ENCODE data around the gene COL9A1.

COL9A1 gene

DNA sequence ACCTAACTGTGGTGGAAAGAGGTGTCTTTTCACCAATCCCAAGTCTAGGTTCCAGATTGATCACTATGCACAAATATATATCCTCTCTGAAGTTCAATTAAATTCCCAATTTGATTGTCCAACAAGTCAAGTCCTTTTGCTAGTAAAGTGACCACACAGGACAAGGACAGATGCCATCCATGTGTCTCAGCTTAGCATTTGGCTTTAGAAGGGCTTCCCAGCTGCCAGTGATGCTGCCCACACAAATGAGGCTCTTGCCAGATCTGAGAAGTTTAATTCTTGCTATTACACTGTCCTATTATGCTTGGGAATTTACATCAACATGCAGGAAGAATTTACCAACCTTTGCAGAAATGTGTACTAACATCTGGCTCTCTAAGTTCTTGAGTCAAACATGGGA lies 108.5 kb downstream of the COL9A1 start:
- Histone ChIP-seq H3K4me3 (ENCODE audit: low read depth in 1 of 2, low read length in 2 of 2) (no peak overlapping the region), H3K27me3 (ENCODE audit: low read depth, low read length) (no peaks in the 10 kb centered on the region), H3K9me3 (ENCODE audit: control insufficient read depth in 1 of 2, low read length in 2 of 2) (no peaks in the 10 kb centered on the region), H3K4me1 (ENCODE audit: control insufficient read depth in 1 of 2, insufficient read depth in 2 of 2, low read length in 2 of 2) (no peaks in the 10 kb centered on the region), H3K36me3 (ENCODE audit: control insufficient read depth in 1 of 2, insufficient read depth in 2 of 2, low read length in 2 of 2) (no peaks in the 10 kb centered on the region), H3K27ac (ENCODE audit: low read length) (no peak overlapping the region)

DNA sequence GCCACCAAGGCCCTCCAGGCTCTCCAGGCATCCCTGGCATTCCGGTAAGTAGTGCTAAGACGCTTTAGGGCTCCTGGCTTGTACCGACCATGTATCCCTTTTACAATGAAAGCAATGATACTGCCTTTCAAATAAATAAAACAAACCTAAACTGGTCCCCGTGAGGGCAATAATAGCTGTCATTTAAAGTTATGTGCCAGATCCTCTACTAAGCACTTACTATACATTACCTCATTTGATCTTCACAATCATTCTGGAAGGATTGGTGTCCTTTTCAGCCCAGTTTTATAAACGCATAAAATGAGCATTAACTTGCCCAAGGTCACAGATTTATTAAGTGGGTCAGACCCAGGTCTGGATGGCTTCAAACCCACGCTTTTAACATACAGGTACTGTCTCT lies 114.7 kb downstream of the COL9A1 start:
- Histone ChIP-seq H3K4me1 (ENCODE audit: control insufficient read depth in 1 of 2, insufficient read depth in 2 of 2, low read length in 2 of 2) (no peaks in the 10 kb centered on the region), H3K27me3 (ENCODE audit: low read depth, low read length) (no peaks in the 10 kb centered on the region), H3K4me3 (ENCODE audit: low read depth in 1 of 2, low read length in 2 of 2) (no peak overlapping the region), H3K9me3 (ENCODE audit: control insufficient read depth in 1 of 2, low read length in 2 of 2) (no peaks in the 10 kb centered on the region), H3K36me3 (ENCODE audit: control insufficient read depth in 1 of 2, insufficient read depth in 2 of 2, low read length in 2 of 2) (no peaks in the 10 kb centered on the region), H3K27ac (ENCODE audit: low read length) (no peak overlapping the region)

DNA sequence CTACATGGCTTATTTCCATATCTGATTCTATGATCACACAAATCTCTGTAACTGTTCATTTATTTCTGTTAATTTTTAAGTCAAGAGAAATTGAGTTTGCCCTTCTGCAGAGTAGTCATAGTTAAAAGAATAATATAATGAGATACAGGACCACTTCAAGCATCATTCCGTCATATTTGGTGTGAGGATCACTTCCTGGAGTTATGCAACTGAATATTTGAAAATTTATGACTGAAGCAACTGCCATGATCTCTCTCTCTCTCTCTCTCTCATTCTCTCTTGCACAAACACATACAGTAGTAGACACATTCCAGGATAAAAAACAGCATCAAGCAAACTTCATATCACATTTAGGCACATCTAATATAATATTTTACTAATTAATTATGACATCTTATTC lies 116.4 kb downstream of the COL9A1 start:
- Histone ChIP-seq H3K9me3 (ENCODE audit: control insufficient read depth in 1 of 2, low read length in 2 of 2) (no peaks in the 10 kb centered on the region), H3K4me1 (ENCODE audit: control insufficient read depth in 1 of 2, insufficient read depth in 2 of 2, low read length in 2 of 2) (no peaks in the 10 kb centered on the region), H3K36me3 (ENCODE audit: control insufficient read depth in 1 of 2, insufficient read depth in 2 of 2, low read length in 2 of 2) (no peaks in the 10 kb centered on the region), H3K27me3 (ENCODE audit: low read depth, low read length) (no peaks in the 10 kb centered on the region), H3K27ac (ENCODE audit: low read length) (no peak overlapping the region), H3K4me3 (ENCODE audit: low read depth in 1 of 2, low read length in 2 of 2) (no peak overlapping the region)

DNA sequence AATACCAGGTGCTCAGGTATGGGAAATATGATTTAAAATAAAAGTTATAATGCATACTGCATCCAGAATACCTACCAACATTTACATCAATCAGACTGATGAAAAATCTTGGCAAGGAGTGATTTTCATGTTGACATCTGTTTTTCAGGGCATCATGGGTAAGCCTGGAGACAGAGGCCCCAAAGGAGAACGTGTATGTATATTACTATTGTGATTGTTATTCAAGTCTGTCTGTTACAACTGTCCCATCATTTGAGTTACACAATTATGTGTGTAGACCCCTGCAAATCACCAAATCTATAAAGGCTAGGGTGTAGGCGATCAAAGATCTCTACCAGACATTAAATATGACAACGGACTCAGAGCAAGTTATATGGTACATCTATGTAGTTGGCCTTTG lies 118.2 kb downstream of the COL9A1 start:
- no peaks in the 10 kb centered on the region for H3K27me3 ChIP-seq (ENCODE audit: low read depth, low read length)
- no peak overlapping the region for H3K27ac ChIP-seq (ENCODE audit: low read length)

DNA sequence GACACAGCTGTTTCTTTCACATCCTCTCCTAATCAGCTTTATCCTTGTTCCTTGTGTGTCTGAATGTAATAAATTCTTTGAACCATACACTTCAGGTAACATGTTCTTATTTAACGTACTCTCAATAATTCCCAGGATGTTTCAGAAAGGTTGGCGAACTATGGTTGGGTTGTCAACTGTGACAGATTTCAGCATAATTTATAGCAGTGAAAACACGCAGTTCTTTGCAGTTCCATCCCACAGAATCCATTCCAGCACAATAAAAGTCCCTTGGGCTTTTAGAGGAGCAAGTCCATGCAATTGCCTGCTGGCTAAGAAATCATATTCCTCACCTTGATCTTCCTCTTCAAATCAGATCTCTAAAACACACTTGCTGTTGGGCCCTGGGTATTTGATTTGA lies 119.3 kb downstream of the COL9A1 start:
- Histone ChIP-seq H3K4me3 (ENCODE audit: low read depth in 1 of 2, low read length in 2 of 2) (no peak overlapping the region), H3K27ac (ENCODE audit: low read length) (no peak overlapping the region), H3K9me3 (ENCODE audit: control insufficient read depth in 1 of 2, low read length in 2 of 2) (peaks cover 0 to 3% of the 10 kb centered on the region in 2 donors), H3K4me1 (ENCODE audit: control insufficient read depth in 1 of 2, insufficient read depth in 2 of 2, low read length in 2 of 2) (no peaks in the 10 kb centered on the region), H3K27me3 (ENCODE audit: low read depth, low read length) (no peaks in the 10 kb centered on the region), H3K36me3 (ENCODE audit: control insufficient read depth in 1 of 2, insufficient read depth in 2 of 2, low read length in 2 of 2) (no peaks in the 10 kb centered on the region)

More for the DNA sequence above, 118.2 kb downstream of the COL9A1 start:
- Histone ChIP-seq H3K4me1 (ENCODE audit: control insufficient read depth in 1 of 2, insufficient read depth in 2 of 2, low read length in 2 of 2) (no peaks in the 10 kb centered on the region), H3K36me3 (ENCODE audit: control insufficient read depth in 1 of 2, insufficient read depth in 2 of 2, low read length in 2 of 2) (no peaks in the 10 kb centered on the region), H3K4me3 (ENCODE audit: low read depth in 1 of 2, low read length in 2 of 2) (no peak overlapping the region), H3K9me3 (ENCODE audit: control insufficient read depth in 1 of 2, low read length in 2 of 2) (peaks cover 0 to 3% of the 10 kb centered on the region in 2 donors)

DNA sequence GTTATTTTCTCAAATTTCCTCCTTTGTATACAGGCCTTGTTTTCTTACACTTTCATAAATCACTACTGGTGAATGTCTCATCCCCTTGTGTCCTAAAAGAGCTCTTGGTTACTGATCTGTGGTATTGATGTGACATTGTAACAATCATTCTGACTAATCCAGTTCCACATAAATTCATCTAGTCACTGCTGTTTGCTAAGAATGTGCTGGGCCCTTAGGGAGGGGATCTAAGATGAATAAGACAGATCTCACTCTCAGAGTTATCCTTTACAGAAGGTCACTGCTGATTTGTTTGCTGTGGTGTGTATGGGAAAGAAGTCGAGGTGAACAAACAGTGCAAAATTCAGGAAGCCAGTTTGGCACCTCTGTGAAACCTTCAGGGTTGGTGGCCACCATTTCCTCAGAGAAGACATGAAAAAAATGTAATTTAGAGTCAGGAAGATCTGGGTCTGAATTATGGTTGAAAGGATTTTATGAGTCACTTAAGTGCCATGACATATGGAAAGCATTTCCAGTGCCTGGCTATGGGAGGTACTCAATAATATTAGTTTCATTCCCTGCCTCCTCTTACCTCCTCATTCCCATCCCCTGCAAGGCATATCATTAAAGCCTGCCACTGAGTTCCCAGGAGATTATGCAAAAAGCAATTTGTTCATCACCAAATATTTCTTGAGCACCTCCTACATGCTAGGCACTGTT lies 121.8 kb downstream of the COL9A1 start:
- Histone ChIP-seq H3K36me3 (ENCODE audit: control insufficient read depth in 1 of 2, insufficient read depth in 2 of 2, low read length in 2 of 2) (no peaks in the 10 kb centered on the region), H3K27ac (ENCODE audit: low read length) (no peak overlapping the region), H3K27me3 (ENCODE audit: low read depth, low read length) (no peaks in the 10 kb centered on the region), H3K4me1 (ENCODE audit: control insufficient read depth in 1 of 2, insufficient read depth in 2 of 2, low read length in 2 of 2) (no peaks in the 10 kb centered on the region), H3K4me3 (ENCODE audit: low read depth in 1 of 2, low read length in 2 of 2) (no peak overlapping the region), H3K9me3 (ENCODE audit: control insufficient read depth in 1 of 2, low read length in 2 of 2) (peaks cover 0 to 3% of the 10 kb centered on the region in 2 donors)

DNA sequence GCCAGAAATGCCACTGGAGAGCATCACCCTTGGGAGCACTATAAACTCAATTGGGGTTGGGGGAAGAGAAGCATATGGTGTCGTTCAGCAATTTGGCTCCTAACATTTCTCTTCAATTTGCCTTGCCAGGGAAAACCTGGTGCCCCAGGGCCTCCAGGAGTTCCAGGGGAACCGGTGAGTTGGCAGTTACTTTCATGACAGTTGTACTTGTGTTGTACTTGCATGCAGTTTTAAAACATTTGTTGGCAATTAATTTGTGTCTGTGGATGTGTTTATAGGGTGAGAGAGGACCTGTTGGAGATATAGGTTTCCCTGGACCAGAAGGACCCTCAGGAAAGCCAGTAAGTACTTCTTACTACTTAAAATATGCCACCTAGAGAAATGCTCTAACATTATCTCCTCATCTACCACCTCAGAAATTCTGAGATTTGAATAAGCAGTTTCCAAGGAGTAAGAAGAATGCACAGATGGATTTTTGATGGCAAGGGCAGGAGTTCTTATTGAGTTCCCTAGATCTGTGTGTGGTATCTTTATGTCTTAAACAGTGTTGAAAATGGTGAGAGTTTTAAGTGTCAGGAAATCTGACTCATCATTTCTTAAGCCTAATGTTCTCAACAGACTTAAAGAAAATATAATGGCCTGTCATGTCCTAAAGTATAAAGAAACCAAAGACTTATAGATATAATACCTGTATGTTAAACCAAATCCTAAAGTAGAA lies 122.5 kb downstream of the COL9A1 start:
- Histone ChIP-seq H3K4me1 (ENCODE audit: control insufficient read depth in 1 of 2, insufficient read depth in 2 of 2, low read length in 2 of 2) (no peaks in the 10 kb centered on the region), H3K36me3 (ENCODE audit: control insufficient read depth in 1 of 2, insufficient read depth in 2 of 2, low read length in 2 of 2) (no peaks in the 10 kb centered on the region), H3K9me3 (ENCODE audit: control insufficient read depth in 1 of 2, low read length in 2 of 2) (peaks cover 0 to 3% of the 10 kb centered on the region in 2 donors), H3K4me3 (ENCODE audit: low read depth in 1 of 2, low read length in 2 of 2) (no peak overlapping the region), H3K27me3 (ENCODE audit: low read depth, low read length) (no peaks in the 10 kb centered on the region), H3K27ac (ENCODE audit: low read length) (no peak overlapping the region)

DNA sequence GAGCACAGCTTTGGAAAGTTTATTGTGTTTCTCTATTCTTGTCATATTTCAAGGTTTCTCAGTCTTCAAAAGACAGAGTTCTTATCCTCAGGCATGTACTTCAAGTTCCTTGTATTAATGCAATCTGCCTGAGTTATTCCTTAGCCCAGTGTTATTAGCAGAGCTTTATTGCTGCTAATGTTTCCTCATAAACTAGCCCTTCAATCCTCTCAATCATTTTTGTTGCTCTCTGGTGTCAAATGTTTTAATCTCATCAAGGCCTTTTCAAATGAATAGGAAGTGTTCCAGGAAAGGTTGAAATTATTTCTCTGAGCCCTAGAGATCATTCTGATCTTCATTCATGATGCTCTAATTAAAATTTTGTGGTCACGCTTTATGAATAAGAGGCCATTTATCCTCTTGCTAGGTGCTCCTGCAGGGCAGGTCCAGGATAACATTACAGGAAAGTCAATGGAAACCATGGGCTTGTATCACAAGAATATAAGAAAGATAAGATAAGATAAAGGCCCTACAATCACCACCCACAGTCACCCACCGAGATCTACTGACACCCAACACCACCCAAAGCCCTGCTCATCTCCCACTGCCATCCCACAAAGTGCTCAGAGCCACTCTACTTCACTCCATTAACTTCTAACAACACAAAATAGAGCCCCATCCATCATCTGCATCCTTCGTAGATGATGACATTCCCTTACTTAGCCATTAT lies 125.9 kb downstream of the COL9A1 start:
- H3K9me3 ChIP-seq (ENCODE audit: control insufficient read depth in 1 of 2, low read length in 2 of 2) = peaks cover 0 to 3% of the 10 kb centered on the region in 2 donors
- H3K36me3 ChIP-seq (ENCODE audit: control insufficient read depth in 1 of 2, insufficient read depth in 2 of 2, low read length in 2 of 2) = no peaks in the 10 kb centered on the region
- H3K27me3 ChIP-seq (ENCODE audit: low read depth, low read length) = no peaks in the 10 kb centered on the region
- H3K4me1 ChIP-seq (ENCODE audit: control insufficient read depth in 1 of 2, insufficient read depth in 2 of 2, low read length in 2 of 2) = no peaks in the 10 kb centered on the region
- H3K4me3 ChIP-seq (ENCODE audit: low read depth in 1 of 2, low read length in 2 of 2) = no peak overlapping the region
- H3K27ac ChIP-seq (ENCODE audit: low read length) = no peak overlapping the region

DNA sequence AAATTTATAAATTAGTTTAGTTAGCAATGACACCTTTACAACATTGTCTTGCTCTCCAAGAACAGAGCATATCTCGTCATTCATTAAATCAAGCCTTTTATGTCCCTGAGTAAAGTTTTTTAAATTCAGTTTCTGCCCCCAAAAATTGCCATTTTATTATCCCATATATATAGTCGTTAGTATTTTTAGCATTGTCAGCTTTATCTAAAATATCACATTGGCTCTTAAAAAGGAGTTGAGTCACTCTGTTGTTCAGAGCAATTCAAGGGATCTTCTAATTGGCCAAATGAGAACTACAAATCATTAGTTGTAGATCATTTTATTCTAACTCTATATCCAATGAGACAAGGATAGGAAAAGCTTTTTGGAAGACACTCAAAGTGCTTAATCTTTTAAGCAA lies 127.1 kb downstream of the COL9A1 start:
- Histone ChIP-seq H3K4me3 (ENCODE audit: low read depth in 1 of 2, low read length in 2 of 2) (no peak overlapping the region), H3K36me3 (ENCODE audit: control insufficient read depth in 1 of 2, insufficient read depth in 2 of 2, low read length in 2 of 2) (no peaks in the 10 kb centered on the region), H3K27me3 (ENCODE audit: low read depth, low read length) (no peaks in the 10 kb centered on the region), H3K9me3 (ENCODE audit: control insufficient read depth in 1 of 2, low read length in 2 of 2) (peaks cover 0 to 3% of the 10 kb centered on the region in 2 donors), H3K27ac (ENCODE audit: low read length) (no peak overlapping the region), H3K4me1 (ENCODE audit: control insufficient read depth in 1 of 2, insufficient read depth in 2 of 2, low read length in 2 of 2) (no peaks in the 10 kb centered on the region)

DNA sequence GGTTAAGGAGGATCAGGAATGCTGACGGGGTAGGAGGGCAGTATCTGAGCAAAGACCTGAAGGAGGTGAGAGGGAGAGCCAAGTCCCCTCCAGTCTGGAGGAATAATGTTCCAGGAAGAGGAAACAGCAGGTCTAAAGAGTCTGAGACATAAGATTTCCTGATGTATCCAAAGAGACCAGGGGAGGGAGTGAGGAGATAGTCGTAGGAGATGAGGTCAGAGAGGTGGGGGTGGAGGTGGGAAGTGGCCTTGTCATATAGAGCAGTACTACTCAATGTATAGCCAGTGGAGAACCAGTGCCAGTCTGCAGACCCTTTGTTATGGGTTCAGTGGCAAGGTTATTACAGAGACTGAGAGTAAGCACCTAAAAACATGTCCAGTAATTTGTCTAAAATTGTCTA lies 130.6 kb downstream of the COL9A1 start:
- no peak overlapping the region for H3K27ac ChIP-seq (ENCODE audit: low read length)
- no peaks in the 10 kb centered on the region for H3K4me1 ChIP-seq (ENCODE audit: control insufficient read depth in 1 of 2, insufficient read depth in 2 of 2, low read length in 2 of 2)
- H3K4me3 ChIP-seq (ENCODE audit: low read depth in 1 of 2, low read length in 2 of 2) = no peak overlapping the region
- no peaks in the 10 kb centered on the region for H3K27me3 ChIP-seq (ENCODE audit: low read depth, low read length)
- no peaks in the 10 kb centered on the region for H3K9me3 ChIP-seq (ENCODE audit: control insufficient read depth in 1 of 2, low read length in 2 of 2)
- H3K36me3 ChIP-seq (ENCODE audit: control insufficient read depth in 1 of 2, insufficient read depth in 2 of 2, low read length in 2 of 2) = no peaks in the 10 kb centered on the region

DNA sequence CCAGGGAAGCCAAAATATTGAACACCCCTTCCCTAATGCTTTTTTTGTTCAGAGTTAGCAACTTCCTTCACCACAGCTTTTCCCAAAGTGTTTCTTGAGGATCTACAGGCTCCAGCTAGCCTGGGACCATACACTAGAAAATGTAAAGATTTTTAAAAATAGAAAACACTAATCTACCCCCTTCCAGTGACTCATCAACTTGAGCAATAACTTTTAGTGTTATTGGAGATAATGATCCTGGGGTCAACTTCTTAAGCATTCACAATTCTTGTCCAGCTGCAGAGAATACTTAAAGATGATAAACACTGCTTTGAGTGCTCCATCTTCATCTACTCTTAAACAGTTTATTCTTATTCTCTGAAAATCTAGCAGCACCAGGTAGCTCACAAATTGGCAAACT lies 131.6 kb downstream of the COL9A1 start:
- H3K27me3 ChIP-seq (ENCODE audit: low read depth, low read length) = no peaks in the 10 kb centered on the region
- no peak overlapping the region for H3K27ac ChIP-seq (ENCODE audit: low read length)
- H3K36me3 ChIP-seq (ENCODE audit: control insufficient read depth in 1 of 2, insufficient read depth in 2 of 2, low read length in 2 of 2) = no peaks in the 10 kb centered on the region
- H3K4me1 ChIP-seq (ENCODE audit: control insufficient read depth in 1 of 2, insufficient read depth in 2 of 2, low read length in 2 of 2) = no peaks in the 10 kb centered on the region
- no peaks in the 10 kb centered on the region for H3K9me3 ChIP-seq (ENCODE audit: control insufficient read depth in 1 of 2, low read length in 2 of 2)
- H3K4me3 ChIP-seq (ENCODE audit: low read depth in 1 of 2, low read length in 2 of 2) = no peak overlapping the region
